GM18867 (cell line): ENCODE measurements around the gene BCOR.

Source experiments
- ATAC-seq: cut with Tn5 transposase; IDR thresholded peaks from one replicate; pipeline ENCODE4 v1.9.1; 2021; ENCODE audit warnings: mild to moderate bottlenecking, moderate library complexity; ENCODE audit not compliant: unreplicated experiment

Gene BCOR

GRCh38 chrX:40007131-40007755 lies 90.5 kb downstream of the BCOR start:
- ATAC-seq, result no peak

DNA sequence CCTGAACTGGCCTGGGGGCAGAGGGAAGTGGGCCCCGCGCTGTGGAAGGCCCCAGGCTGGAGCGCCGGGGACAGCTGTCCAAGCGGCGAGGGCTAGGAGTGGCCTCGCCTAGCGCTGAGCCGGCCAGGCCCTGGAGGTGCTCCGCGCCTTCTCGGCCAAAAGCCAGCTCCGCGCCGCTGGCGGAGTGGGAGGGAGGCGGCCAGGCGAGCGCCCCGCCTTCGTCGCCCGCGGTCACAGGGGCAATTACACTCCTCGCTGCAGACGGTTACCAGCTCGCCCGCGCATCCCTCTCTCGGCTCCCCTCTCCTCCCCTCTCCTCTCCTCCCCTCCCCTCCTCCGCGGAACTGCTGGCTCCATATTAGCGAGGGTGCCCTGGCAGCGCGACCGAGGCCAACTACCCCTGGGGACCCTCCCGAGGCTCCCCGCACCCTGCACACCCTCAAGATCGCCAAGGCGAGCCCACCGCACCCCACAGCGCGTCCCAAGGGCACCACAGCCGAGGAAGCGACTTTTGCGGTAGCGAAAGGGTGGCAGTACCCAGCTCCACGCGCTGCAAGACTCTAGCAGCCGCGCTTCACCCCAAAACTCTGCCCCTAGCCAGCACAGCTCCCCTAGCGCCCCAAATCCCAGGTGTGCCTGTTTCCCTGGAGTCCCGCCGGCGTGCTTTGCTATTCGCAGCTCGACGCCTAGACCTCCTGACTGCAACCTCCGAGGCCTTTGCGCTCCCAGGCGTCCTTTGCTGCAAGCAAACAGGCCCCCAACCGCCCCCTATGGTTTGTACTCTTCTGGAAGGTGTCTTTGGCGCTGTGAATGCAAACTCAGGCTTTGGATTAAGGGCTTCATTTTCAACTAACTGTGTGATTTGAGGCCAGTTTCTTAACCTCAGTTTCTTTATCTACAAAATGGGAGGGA lies 91.4 kb downstream of the BCOR start:
- no peak for ATAC-seq

- no peak for ATAC-seq
Measured at GRCh38 chrX:40005292-40006011, 92.3 kb downstream of the BCOR start.

DNA sequence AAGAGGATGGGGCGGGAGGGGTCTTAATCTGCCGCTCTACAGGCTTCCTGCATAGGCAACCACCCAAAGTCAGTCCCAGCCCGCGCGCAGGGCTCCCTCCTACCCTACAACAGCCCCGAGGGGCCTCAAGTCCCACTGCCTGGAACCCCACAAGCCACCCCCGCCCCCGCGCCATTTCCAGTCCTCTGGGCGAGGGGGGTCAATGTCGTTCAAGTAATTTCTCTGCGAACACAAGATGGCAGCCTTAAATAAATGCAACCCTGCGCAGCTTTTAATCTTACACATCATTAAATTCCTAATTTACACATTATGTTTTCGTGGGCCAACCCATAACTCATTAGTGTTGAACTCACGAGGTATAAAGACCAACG lies 92.9 kb downstream of the BCOR start:
- ATAC-seq, result no peak

DNA sequence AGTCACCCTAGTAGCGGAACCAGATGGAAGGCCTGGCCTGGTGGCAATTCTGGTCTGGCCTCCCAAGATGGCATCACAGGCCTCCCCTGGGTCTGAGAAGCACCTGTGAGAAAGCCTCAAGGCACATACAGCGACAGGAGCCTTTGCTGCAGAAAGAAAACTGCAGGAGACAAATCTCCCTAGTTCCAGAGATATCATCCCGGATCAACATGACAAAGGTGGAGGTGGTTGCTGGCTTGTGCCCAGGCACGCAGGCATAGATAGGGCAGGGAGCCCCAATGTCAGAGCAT lies 93.6 kb downstream of the BCOR start:
- no peak for ATAC-seq

DNA sequence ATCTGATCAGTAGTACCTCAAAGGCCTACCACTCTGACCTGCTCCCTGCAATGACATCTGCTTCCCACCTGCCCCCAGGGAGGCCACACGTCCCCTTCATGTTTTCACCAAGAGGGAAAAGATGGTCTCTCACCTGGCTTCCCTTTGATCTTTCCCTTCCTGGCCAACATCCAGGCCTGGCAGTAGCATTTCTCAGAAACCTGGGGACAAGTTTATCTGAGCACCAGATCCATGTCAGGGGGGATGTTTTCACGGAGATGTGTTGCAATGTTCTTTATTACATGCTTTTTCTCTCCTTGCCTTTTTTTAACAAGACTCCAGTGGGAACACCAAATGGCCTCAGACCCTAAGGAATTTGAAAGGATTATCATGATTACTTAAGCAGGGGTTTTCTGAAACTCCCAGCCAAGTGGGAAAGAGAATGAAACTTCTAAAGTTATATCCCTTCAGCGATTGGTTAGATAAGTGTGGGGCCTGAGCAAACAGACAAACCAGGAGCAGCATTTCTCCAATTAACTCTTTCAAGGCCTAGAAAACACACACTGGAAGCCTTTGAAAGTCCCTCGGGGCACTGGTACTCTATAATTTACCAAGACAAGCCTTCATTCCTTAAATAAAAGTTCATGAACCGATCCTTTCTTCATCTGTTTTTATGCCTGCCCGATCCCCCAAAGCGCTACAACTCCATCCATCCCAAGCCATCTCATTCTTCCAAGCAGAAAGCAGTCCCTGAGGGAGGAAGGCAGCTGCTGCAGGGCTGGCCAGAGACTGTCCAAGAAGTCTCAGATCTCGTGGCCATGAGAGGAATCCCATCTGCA lies 94.1 kb downstream of the BCOR start:
- no peak for ATAC-seq

DNA sequence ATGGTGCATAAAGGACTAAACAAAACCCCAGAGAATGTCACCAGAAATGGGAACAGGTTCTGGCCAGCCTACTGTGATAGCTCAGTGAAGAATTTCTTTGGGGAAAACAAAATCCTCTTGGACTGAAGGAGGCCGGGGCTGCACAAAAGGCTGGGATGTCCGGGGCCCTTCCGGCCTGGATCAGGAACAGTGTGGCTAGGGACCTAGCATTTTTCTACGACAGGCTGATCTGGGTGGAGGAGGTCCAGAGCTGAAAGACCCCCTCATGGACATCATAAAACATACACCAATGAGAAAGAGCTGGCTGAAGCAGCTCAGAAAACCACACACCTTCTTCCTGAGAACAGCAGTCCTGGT lies 94.7 kb downstream of the BCOR start:
- no peak for ATAC-seq
